ENCODE results near the gene SMIM9.

DNA sequence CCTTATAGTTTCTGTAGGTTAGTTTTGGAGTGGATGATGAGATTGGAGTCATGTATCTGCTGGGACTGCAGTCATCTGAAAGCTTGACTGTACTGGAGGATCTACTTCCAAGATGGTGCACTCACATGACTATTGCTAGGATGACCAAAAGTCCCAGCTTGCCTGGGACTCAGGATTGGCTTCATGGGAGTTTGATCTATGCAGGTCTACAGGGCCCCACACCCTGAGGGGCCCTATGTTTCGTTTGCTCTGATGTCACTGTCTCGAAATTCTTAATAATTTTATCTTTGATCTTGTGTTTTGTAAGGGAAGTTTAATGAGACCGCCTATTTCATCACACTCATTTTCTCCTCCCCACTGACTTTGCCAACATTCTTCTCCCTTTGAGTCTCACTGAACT, at the start of gene SMIM9:
- TF ChIP-seq POLR2A (IDR thresholded peaks at IDR 0.05): no peak
- TF ChIP-seq, protein P1, sequence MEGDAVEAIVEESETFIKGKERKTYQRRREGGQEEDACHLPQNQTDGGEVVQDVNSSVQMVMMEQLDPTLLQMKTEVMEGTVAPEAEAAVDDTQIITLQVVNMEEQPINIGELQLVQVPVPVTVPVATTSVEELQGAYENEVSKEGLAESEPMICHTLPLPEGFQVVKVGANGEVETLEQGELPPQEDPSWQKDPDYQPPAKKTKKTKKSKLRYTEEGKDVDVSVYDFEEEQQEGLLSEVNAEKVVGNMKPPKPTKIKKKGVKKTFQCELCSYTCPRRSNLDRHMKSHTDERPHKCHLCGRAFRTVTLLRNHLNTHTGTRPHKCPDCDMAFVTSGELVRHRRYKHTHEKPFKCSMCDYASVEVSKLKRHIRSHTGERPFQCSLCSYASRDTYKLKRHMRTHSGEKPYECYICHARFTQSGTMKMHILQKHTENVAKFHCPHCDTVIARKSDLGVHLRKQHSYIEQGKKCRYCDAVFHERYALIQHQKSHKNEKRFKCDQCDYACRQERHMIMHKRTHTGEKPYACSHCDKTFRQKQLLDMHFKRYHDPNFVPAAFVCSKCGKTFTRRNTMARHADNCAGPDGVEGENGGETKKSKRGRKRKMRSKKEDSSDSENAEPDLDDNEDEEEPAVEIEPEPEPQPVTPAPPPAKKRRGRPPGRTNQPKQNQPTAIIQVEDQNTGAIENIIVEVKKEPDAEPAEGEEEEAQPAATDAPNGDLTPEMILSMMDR (IDR thresholded peaks at IDR 0.05 in 8 of 11, conservative IDR thresholded peaks at IDR 0.05 in 3 of 11): no peak
- TF ChIP-seq POLR2AphosphoS5 (IDR thresholded peaks at IDR 0.05): no peak
